ENCODE data around the gene FZD10. TPM values are rescaled to one million over a fixed set of nuclear protein-coding genes. Genes with fewer than 3 reads are reported as not detected.

Gene FZD10, protein sequence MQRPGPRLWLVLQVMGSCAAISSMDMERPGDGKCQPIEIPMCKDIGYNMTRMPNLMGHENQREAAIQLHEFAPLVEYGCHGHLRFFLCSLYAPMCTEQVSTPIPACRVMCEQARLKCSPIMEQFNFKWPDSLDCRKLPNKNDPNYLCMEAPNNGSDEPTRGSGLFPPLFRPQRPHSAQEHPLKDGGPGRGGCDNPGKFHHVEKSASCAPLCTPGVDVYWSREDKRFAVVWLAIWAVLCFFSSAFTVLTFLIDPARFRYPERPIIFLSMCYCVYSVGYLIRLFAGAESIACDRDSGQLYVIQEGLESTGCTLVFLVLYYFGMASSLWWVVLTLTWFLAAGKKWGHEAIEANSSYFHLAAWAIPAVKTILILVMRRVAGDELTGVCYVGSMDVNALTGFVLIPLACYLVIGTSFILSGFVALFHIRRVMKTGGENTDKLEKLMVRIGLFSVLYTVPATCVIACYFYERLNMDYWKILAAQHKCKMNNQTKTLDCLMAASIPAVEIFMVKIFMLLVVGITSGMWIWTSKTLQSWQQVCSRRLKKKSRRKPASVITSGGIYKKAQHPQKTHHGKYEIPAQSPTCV
- total RNA-seq (3.5 TPM), polyA plus RNA-seq (4.3 TPM)

- DNase-seq (ENCODE audit: extremely low spot score), result no peak
- WGBS, result under 1% methylated on average over 51 of the region's 51 CpGs
- Histone ChIP-seq H3K4me3 (ENCODE audit: low read depth, low read length) (peak within 1 kb of the TSS; percentile 57), H3K4me1 (ENCODE audit: insufficient read depth) (peaks cover 4% of the 10 kb centered on the region), H3K27ac (ENCODE audit: low read depth) (peak within 1 kb of the TSS; percentile 39), H3K36me3 (ENCODE audit: insufficient read depth) (no peaks in the 10 kb centered on the region)
Observed at GRCh38 chr12:130162267-130162666, at the start of gene FZD10. Gene FZD10, plus strand, starts transcription at chr12:130162464. Its CDS starts 479 bp downstream, at chr12:130162943.

- Histone ChIP-seq H3K27ac (ENCODE audit: low read depth) (no peak overlapping the region), H3K4me3 (ENCODE audit: low read depth, low read length) (no peak overlapping the region), H3K36me3 (ENCODE audit: insufficient read depth) (no peaks in the 10 kb centered on the region), H3K4me1 (ENCODE audit: insufficient read depth) (no peaks in the 10 kb centered on the region)
- 68% methylated on average over 20 of the region's 20 CpGs for WGBS
- DNase-seq (ENCODE audit: extremely low spot score), result no peak
Observed at GRCh38 chr12:130114952-130115351, 47.3 kb upstream of the FZD10 start.

- no peaks in the 10 kb centered on the region for H3K4me1 ChIP-seq (ENCODE audit: insufficient read depth)
- no peaks in the 10 kb centered on the region for H3K36me3 ChIP-seq (ENCODE audit: insufficient read depth)
- no peak for DNase-seq (ENCODE audit: extremely low spot score)
- 84% methylated on average over 8 of the region's 8 CpGs for WGBS
- H3K4me3 ChIP-seq (ENCODE audit: low read depth, low read length), result no peak overlapping the region
- no peak overlapping the region for H3K27ac ChIP-seq (ENCODE audit: low read depth)
Observed at GRCh38 chr12:130115646-130116045, 46.6 kb upstream of the FZD10 start.

GRCh38 chr12:130116791-130117190 lies 45.5 kb upstream of the FZD10 start:
- 74% methylated on average over 6 of the region's 6 CpGs for WGBS
- no peaks in the 10 kb centered on the region for H3K36me3 ChIP-seq (ENCODE audit: insufficient read depth)
- no peak overlapping the region for H3K27ac ChIP-seq (ENCODE audit: low read depth)
- H3K4me3 ChIP-seq (ENCODE audit: low read depth, low read length), result no peak overlapping the region
- H3K4me1 ChIP-seq (ENCODE audit: insufficient read depth), result no peaks in the 10 kb centered on the region
- no peak for DNase-seq (ENCODE audit: extremely low spot score)

- no peak for DNase-seq (ENCODE audit: extremely low spot score)
- Histone ChIP-seq H3K36me3 (ENCODE audit: insufficient read depth) (no peaks in the 10 kb centered on the region), H3K4me3 (ENCODE audit: low read depth, low read length) (no peak overlapping the region), H3K27ac (ENCODE audit: low read depth) (no peak overlapping the region), H3K4me1 (ENCODE audit: insufficient read depth) (no peaks in the 10 kb centered on the region)
- WGBS, result 55% methylated on average over 7 of the region's 7 CpGs
Observed at GRCh38 chr12:130117233-130117632, 45.0 kb upstream of the FZD10 start.

- DNase-seq (ENCODE audit: extremely low spot score), result no peak
- H3K27ac ChIP-seq (ENCODE audit: low read depth), result no peak overlapping the region
- no peaks in the 10 kb centered on the region for H3K4me1 ChIP-seq (ENCODE audit: insufficient read depth)
- no peak overlapping the region for H3K4me3 ChIP-seq (ENCODE audit: low read depth, low read length)
- H3K36me3 ChIP-seq (ENCODE audit: insufficient read depth), result no peaks in the 10 kb centered on the region
- WGBS, result 57% methylated on average over 5 of the region's 5 CpGs
Observed at GRCh38 chr12:130117701-130118100, 44.6 kb upstream of the FZD10 start.

- no peak for DNase-seq (ENCODE audit: extremely low spot score)
- WGBS, result 90% methylated on average over 6 of the region's 6 CpGs
- no peak overlapping the region for H3K4me3 ChIP-seq (ENCODE audit: low read depth, low read length)
- no peaks in the 10 kb centered on the region for H3K36me3 ChIP-seq (ENCODE audit: insufficient read depth)
- no peaks in the 10 kb centered on the region for H3K4me1 ChIP-seq (ENCODE audit: insufficient read depth)
- H3K27ac ChIP-seq (ENCODE audit: low read depth), result no peak overlapping the region
Observed at GRCh38 chr12:130118181-130118580, 44.1 kb upstream of the FZD10 start.

GRCh38 chr12:130119241-130119861 lies 42.9 kb upstream of the FZD10 start:
- Histone ChIP-seq H3K4me3 (ENCODE audit: low read depth, low read length) (no peak overlapping the region), H3K27ac (ENCODE audit: low read depth) (no peak overlapping the region), H3K4me1 (ENCODE audit: insufficient read depth) (no peaks in the 10 kb centered on the region), H3K36me3 (ENCODE audit: insufficient read depth) (no peaks in the 10 kb centered on the region)
- WGBS, result 84% methylated on average over 27 of the region's 27 CpGs
- no peak for DNase-seq (ENCODE audit: extremely low spot score)

DNA sequence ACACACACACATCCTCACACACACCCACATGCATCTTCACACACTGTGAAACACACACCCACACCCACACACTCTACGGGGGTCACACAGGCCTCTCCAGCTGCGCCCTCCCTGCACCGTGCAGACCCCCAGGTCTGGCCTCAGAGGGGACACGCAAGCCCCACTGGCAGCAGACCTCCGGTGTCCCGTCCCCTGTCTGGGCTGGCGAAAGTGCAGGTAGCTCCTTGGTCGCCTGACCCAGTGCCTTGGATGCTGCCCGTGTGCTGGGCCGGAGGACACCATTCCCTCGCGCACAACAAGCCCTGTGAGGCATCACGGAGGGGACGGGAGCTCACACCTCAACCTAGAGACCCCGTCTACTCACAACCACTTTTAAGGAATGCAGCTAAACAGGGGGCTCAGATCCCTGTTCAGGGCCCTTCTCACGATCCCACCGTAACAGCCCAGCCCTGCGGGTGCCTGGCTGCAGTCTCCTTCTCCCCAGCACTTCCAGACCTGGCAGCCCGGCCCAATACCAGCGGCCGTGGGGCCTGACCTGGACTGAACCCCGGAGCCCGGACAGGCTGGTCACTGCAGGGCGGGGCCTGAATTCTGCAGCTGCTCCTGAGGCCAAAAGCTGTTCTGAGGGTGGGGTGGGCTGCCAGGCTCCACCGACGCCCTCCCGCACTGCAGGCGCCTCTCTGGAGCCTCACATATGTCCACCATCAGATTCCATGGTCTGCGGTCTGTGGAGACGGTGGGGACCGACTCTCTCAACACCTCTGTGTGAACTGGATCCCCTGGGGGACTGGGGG lies 42.1 kb upstream of the FZD10 start:
- WGBS, result 72% methylated on average over 31 of the region's 31 CpGs
- DNase-seq (ENCODE audit: extremely low spot score), result no peak
- H3K4me3 ChIP-seq (ENCODE audit: low read depth, low read length), result no peak overlapping the region
- H3K4me1 ChIP-seq (ENCODE audit: insufficient read depth), result no peaks in the 10 kb centered on the region
- no peak overlapping the region for H3K27ac ChIP-seq (ENCODE audit: low read depth)
- H3K36me3 ChIP-seq (ENCODE audit: insufficient read depth), result no peaks in the 10 kb centered on the region

DNA sequence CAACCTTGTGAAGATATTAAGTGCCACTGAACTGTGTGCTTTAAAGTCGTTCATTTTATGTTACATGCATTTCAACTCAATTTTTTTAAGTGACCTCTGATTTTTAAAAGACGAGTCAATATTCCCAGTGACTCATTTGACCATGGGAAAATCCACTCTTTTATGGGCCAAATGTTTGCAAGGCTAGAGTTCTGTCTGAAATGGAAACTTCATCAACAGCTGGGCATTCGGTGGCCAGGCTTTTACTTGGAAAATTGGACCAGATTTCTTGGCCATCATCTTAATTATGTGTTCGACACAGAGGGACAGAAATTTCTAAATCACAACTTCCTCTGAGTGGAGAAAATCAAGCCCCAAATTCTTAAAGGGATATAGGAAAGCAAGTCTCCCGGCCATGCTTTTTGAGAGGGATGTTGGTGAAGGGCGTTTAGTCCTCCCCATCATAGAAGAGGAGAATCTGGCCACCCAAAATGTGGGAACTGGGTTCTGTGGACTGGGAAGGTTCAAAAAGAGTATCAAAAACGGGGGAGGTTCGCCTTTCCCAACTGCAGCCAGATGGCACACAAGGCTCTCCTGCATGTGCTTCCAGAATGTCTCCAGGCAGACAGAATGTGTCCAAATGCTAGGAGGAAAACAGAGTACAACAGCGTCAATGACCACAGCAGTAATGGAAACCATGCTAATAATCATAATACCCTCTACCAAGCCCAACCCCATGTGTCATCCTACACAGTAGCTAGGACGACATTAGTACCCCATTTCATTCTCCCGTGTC lies 40.9 kb upstream of the FZD10 start:
- no peak for DNase-seq (ENCODE audit: extremely low spot score)

GRCh38 chr12:130122356-130122755 lies 39.9 kb upstream of the FZD10 start:
- no peak for DNase-seq (ENCODE audit: extremely low spot score)
- Histone ChIP-seq H3K4me1 (ENCODE audit: insufficient read depth) (no peaks in the 10 kb centered on the region), H3K4me3 (ENCODE audit: low read depth, low read length) (no peak overlapping the region), H3K36me3 (ENCODE audit: insufficient read depth) (no peaks in the 10 kb centered on the region), H3K27ac (ENCODE audit: low read depth) (no peak overlapping the region)
- 39% methylated on average over 4 of the region's 4 CpGs for WGBS

More for the DNA sequence above, 40.9 kb upstream of the FZD10 start:
- H3K4me1 ChIP-seq (ENCODE audit: insufficient read depth), result no peaks in the 10 kb centered on the region
- H3K4me3 ChIP-seq (ENCODE audit: low read depth, low read length), result no peak overlapping the region
- WGBS, result 63% methylated on average over 11 of the region's 11 CpGs
- H3K36me3 ChIP-seq (ENCODE audit: insufficient read depth), result no peaks in the 10 kb centered on the region
- H3K27ac ChIP-seq (ENCODE audit: low read depth), result no peak overlapping the region

GRCh38 chr12:130124106-130124505 lies 38.2 kb upstream of the FZD10 start:
- H3K4me1 ChIP-seq (ENCODE audit: insufficient read depth), result no peaks in the 10 kb centered on the region

More at GRCh38 chr12:130124106-130124505, 38.2 kb upstream of the FZD10 start:
- H3K27ac ChIP-seq (ENCODE audit: low read depth), result no peak overlapping the region
- no peaks in the 10 kb centered on the region for H3K36me3 ChIP-seq (ENCODE audit: insufficient read depth)
- 91% methylated on average over 4 of the region's 4 CpGs for WGBS
- H3K4me3 ChIP-seq (ENCODE audit: low read depth, low read length), result no peak overlapping the region
- no peak for DNase-seq (ENCODE audit: extremely low spot score)
